GM21423 (cell line): ENCODE data around the gene ETF1.

ENCODE experiments used
- ATAC-seq: cut with Tn5 transposase; IDR thresholded peaks from one replicate; pipeline ENCODE4 v1.9.1; 2021; ENCODE audit warnings: mild to moderate bottlenecking, moderate library complexity; ENCODE audit not compliant: unreplicated experiment

Gene ETF1

GRCh38 chr5:138542956-138543729, at the start of gene ETF1:
Gene ETF1 (minus strand): TSS chr5:138543236. CDS start chr5:138542918, 318 bp downstream.
- ATAC-seq, result peak; percentile 91

DNA sequence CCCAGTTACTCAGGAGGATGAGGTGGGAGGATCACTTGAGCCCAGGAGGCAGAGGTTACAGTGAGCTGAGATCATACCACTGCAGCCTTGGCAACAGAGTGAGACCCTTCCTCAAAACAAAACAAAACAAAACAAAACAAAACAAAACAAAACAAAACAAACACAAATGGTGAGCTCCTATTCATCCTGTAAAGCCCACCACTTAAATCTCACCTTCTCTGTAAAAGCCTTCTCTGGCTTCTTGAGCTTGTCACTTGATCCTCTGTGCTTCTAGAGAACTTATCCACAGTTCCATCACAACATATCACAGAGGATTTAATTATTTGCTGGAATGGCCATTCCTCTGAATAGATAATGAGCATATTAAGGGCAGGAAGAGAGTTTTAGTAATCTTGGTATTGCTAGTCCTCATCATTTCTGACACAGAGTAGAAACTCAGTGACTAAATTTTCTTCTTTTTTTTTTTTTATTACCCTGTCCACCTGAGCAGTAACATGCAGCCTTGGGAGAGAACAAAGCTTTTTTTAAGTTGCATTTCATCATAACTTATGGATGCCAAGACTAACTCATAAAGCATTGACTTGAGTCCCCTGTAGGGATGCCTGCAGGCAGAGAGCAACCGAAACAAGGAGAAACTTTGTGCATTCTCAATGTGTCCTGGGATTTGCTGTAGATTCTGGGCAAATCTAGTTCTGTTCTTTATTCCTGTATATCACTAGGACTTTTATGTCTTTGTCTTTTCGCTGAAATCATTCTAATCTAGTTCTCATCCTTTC, 45.2 kb upstream of the ETF1 start:
- no peak for ATAC-seq

- ATAC-seq, result no peak
Measured at GRCh38 chr5:138585157-138585556, 42.1 kb upstream of the ETF1 start.

DNA sequence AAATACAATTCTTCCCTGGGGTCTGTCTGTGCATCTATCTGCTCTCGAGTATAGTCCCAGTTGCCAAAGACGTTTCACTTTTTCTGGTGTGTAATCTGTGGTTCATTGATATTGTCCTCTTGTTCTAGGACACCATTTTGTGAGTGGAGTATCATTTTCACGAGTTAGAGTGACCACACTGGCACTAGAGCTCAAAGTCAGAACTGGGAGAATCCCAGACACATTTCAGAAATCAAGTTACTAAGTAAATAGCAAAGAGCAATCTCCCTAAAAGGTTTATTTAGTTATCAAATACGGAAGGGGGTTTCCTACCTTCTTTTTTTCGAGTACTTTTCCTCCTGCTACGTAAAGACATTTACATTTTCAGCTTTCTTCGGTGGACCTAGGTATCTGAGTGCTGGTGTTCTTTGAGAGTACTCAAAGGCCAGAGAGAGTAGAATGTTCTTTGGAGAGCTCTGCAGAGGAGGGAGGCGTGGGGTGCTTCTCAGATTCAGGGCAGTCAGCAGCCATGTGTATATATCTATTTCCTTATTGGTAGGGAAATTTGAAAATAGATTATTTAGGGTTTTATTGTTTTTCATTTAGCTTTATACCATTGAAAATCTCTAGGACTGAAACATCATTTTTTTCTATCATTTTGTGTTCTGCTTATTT, 41.1 kb upstream of the ETF1 start:
- ATAC-seq, result no peak

DNA sequence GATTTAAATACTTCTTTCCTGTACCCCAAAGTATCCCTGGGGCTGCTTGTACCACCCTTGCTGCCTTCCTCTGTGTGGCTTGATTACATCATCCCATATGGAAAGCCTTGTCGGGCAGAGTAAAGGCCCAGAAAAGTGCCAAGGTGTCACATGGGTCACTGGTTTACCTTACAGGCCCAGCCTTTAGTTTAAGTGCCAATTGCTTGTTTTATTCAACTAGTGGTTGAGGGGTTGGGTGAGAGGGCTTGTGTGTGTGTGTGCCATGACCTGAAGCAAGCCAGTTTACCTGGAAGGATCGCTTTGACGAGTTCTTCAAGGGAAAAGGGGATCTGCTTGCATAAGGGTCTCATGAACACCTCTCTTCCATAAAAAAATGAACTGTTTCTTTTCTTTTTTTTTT, 39.9 kb upstream of the ETF1 start:
- ATAC-seq, result no peak

GRCh38 chr5:138580777-138581176, 37.7 kb upstream of the ETF1 start:
- ATAC-seq, result no peak

DNA sequence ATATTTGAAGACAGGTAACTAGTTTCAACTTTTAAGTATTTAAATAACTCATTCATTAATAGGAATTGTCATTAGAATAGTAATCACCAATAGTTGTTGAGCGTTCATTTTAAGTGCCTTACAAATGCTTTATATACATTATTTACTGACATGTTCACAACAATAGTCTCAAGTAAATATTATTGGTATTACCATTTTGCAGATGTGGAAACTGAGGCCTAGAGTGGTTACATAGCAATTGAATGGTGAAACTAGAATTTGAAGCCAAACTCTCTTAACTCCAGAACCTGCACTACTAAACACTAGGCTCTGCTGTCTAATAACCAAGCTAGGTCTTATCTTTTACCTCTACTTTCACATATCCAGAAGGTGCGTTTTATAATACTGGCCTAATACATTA, 37.0 kb upstream of the ETF1 start:
- ATAC-seq, result no peak

- ATAC-seq, result no peak
Measured at GRCh38 chr5:138579517-138579863, 36.5 kb upstream of the ETF1 start.

DNA sequence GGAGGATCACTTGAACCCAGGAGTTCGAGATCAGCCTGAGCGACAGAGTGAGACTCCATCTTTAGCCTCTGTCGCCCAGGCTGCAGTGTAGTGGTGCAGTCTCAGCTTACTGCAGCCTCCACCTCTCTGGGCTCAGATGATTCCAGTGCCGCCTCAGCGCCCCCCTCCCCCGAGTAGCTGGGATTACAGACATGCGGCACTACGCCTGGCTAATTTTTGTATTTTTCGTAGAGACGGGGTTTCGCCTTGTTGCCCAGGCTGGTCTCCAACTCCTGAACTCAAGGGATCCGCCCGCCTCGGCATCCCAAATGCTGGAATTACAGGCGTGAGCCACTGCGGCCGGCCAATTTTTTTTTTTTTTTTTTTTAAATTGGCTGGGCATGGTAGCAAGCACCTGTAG, 34.4 kb upstream of the ETF1 start:
- ATAC-seq, result no peak

- ATAC-seq, result peak; percentile 88
Measured at GRCh38 chr5:138575194-138576015, 32.4 kb upstream of the ETF1 start, which contains the start of gene HSPA9. Gene HSPA9 (minus strand): TSS chr5:138575401. CDS start chr5:138575318, 83 bp downstream.

DNA sequence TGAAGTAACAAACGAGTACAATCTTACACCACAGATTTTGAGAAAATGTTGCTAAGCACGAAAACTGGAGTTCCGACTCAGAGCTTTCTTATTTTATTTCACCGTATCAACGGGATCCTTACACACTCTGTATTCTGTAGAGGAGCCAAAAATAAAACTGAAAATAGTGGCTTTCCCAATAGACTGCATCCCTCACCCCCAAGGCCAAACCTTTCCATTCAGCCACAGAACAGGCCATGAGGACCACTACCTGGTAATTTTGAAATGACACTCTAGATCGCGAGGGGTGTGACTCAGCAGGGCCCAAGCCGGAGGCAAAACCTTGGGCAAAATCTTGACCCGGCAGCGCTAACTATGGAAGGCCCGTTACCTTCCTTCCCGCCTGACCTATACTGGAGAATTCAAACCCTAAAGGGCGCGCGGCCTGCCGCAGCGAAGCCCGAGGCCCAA, 31.7 kb upstream of the ETF1 start:
- ATAC-seq, result no peak

- no peak for ATAC-seq
Measured at GRCh38 chr5:138573949-138574670, 31.1 kb upstream of the ETF1 start.

DNA sequence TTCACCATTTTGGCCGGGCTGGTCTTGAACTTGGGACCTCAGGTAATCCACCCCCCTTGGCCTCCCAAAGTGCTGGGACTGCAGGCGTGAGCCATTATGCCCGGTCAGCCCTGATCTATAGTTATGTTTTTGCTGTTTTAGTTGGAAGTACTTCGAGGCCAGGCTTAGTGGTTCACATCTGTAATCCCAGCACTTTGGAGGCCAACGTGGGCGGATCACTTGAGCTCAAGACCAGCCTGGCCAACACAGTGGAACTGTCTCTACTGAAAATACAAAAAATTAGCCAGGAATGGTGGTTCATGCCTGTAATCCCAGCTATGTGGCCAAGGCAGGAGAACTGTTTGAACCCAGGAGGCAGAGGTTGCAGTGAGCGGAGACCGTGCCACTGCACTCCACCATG, 30.2 kb upstream of the ETF1 start:
- no peak for ATAC-seq

DNA sequence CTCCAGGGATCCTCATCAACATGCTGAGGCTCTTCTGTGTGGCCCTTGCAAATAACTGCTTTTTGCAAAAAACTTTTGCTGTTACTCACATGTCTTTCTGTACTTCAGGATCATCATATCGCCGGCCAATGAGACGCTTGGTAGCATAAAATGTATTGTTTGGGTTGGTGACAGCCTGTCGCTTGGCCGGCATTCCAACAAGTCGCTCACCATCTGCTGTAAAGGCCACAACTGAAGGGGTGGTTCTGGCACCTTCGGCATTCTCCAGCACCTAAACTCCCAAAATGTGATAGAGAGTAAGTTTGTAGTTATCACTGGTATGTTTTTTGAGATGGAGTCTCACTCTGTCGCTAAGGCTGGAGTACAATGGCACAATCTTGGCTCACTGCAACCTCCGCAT, 27.8 kb upstream of the ETF1 start:
- no peak for ATAC-seq

DNA sequence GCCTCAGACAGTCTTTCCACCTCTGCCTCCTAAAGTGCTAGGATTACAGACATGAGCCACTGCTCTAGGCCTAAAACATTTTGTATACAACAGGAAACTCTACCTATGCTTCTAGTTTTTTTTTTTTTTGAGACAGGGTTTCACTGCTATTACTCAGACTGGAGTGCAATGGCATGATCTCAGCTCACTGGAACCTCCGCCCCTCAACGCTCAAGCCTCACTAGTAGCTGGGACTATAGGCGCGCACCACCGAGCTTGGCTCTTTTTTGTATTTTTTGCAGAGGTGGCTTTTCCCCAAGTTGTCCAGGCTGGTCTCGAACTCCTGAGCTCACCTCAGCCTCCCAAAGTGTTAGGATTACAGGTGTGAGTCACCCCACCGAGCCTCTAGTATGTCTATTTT, 26.7 kb upstream of the ETF1 start:
- no peak for ATAC-seq

- ATAC-seq, result no peak
Measured at GRCh38 chr5:138568061-138568824, 25.2 kb upstream of the ETF1 start.

GRCh38 chr5:138566792-138567191, 23.8 kb upstream of the ETF1 start:
- ATAC-seq, result no peak

- no peak for ATAC-seq
Measured at GRCh38 chr5:138565100-138565821, 22.2 kb upstream of the ETF1 start.

DNA sequence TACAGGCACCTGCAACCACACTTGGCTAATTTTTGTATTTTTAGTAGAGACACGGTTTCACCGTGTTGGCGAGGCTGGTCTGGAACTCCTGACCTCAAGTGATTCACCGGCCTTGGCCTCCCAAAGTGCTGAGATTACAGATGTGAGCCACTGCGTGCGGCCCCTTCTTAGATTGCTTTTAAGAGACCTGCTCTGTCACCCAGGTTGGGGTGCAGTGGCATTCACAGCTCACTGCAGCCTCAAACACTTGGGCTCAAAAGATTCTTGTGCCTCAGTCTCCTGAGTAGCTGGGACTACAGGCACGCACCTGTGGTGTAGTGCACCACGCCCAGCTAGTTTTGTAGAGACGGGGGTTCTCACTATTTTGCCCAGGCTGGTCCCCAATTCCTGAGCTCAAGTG, 21.2 kb upstream of the ETF1 start:
- ATAC-seq, result no peak
